HL-60/S4 treated with retinoic acid at 250 ng/mL for 4 days and 3 days (cell line): Measurements from ENCODE around the gene DAB2IP.

Source experiments
- in situ Hi-C: fragments of 300-500 bp; cut with MboI; formaldehyde crosslinking; loops from 2 replicates; pipeline ENCODE4 v1.7.0; 2022; ENCODE audit warnings: low sequenced_read_pairs

DAB2IP gene

DNA sequence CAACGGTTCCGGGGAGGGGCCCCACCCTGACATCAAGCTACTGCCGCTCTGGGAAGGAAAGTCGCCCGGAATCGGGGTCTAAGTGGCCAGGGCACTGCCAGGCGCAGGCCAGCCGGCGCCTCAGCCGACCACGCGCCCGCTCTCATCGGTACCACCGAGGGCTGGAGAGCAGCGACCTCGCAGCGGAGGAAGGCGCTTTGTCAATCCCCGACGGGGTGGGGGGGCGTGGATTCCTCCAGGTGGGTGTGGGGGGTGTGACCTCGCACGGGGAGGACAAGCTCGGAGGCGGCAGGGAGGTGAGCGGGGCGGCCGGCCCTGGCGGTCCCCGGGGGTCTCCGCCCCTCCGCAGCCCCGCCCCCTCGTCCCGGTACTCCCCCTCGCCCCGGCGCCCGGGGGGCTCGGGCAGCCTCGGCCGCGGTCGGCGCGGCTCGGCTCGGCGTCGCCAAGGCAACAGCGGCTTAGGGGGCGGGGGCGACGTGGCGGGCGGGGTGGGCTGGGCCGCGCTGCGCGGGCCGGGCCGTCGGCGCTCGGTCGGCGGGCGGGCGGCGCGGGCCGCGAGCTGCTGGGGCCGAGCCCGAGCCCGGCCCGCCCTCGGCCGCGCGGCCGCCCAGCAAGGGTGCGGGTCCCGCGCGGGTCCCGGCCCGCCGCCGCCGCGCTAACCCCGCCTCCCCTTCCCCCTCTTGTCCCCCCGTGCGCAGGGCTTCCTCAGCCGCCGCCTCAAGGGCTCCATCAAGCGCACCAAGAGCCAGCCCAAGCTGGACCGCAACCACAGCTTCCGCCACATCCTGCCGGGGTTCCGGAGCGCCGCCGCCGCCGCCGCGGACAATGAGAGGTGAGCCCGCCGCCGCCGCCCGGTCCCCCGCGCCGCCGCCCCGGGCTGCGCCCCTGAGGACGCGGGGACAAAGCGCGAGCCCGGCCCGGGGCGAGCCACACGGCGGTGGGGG is 47.5 kb downstream of the DAB2IP start:
- in situ Hi-C loops = loop anchor here (25.0 kb wide), 1 partner anchor 288 kb away; no protein-coding TSS in a partner anchor

DNA sequence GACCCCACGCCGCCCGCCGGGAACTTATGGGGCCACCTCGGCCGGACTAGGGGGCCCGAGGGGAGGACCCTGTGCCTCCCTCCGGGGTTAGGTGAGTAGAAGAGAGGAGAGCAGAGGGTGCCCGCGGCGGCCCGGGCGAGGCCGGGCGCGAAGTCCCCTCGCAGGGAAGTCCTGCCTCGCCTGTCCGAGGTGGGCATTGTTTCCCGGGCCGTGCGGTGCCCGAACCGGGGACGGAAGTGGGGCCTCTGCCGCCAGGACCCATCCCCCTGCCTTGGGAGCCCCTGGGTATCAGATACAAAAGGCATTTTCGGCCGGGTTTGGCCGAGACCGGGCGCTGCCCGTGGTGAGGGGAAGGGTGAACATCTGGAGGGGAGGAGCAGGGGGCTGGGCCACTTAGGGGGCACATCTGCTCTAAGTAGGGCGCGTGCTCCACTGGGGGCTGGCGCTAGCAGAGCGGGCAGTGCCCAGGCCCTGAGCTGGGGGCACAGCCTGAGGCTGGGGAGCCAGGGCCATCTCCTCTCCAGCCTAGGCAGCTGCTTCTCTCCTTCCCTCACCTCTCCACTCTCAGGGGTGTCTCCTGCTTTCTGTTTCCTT is 48.2 kb downstream of the DAB2IP start:
- in situ Hi-C loops = loop anchor here (25.0 kb wide), 1 partner anchor 288 kb away; no protein-coding TSS in a partner anchor

DNA sequence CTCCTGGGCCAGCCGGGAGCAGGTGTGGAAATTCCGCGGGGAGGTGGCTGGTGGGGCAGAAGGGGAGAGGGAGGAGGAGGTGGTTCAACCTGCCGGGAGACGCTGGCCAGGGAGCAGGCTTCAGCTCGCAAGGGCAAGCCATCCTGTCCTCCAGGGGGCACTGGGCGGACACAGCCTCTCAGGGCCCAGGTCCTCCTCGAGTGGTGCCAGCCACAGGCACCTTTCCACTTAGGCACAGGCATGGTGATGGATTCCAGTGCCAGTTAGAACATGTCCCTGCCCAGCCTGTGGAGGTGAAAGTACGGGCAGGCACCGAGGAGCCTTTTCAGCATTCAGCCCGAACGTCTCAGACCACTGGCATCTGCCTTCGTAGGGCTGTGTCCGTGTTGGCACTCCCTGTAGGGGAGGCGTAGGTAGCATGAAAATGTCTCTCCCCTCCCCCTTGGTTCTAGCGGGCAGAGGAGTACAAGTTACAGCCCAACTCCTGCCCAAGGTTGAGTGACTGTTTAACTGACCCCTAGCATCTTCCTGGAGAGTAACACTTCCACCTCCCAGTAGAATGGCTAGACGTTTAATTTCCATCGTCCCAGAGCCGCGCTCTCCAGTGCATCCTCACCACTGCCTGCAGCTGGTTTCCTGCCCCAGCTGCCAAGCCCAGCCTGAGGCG is 48.9 kb downstream of the DAB2IP start:
- in situ Hi-C loops = no loop called here

- in situ Hi-C loops = no loop called here
These were observed 49.5 kb downstream of the DAB2IP start for GRCh38 chr9:121700832-121701419.

DNA sequence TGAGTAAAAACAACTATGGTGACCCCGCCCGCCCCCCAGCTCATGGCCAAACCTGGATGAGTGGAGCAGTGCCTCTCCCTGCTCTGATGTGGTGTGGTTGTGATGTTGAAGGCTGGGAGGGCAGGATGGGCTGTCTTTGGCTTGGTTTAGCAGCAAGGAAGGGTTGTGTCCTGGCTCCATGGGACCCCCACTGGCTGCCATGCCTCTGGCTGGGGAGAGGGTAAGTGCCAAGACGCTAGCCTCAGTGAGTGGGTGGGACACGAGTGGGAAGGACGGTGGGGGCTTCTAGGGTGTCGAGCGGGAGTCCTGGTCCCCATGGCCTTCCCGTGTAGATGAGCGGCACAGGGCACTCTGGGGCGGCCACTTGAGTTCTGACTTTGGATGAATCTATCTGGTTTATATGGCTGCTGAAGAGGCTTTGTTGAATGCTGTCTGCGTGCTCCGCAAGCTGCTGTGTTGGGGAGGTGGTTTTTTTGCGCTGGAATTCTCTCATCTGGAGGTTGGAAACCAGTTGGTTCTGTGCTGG is 50.4 kb downstream of the DAB2IP start:
- in situ Hi-C loops = no loop called here

GRCh38 chr9:121703014-121703734 is 51.7 kb downstream of the DAB2IP start:
- in situ Hi-C loops = no loop called here

GRCh38 chr9:121704281-121704680 is 52.8 kb downstream of the DAB2IP start:
- in situ Hi-C loops = no loop called here

DNA sequence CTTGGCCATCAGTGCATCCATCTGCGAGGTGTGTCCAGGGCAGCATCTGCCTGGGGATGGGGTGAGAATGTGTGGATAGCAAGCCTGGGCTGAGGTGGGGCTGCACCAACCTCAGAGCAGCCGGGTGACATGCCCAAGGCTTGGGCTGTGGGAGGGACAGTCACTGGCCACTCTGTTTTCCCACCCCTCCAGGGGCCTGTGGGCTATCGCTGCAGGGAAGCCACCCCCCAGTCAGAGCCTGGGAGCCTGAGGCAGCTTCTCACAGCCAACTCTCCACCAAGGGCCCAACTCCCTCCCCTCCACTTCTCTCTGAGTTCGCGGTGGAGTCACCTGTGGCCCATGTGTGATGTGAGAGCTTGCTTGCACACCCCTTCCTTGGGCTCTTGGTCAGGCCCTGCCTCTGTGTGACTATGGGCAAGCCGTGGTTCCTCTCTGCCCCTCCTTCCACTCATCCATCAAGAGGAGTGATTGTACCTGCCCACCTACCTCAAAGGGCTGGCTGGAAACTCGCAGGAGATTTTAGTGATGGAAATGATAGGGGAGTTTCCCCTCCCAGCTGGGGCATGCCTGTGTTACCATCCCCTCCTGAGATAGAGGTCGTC is 54.8 kb downstream of the DAB2IP start:
- in situ Hi-C loops = no loop called here

GRCh38 chr9:121707477-121708424 is 56.3 kb downstream of the DAB2IP start:
- in situ Hi-C loops = no loop called here

- in situ Hi-C loops = no loop called here
These were observed 57.5 kb downstream of the DAB2IP start for GRCh38 chr9:121708768-121709488.

GRCh38 chr9:121709798-121710197 is 58.4 kb downstream of the DAB2IP start:
- in situ Hi-C loops = no loop called here

- in situ Hi-C loops = no loop called here
These were observed 59.8 kb downstream of the DAB2IP start for GRCh38 chr9:121711281-121711680.

- in situ Hi-C loops = no loop called here
These were observed 60.4 kb downstream of the DAB2IP start for GRCh38 chr9:121711797-121712196.

DNA sequence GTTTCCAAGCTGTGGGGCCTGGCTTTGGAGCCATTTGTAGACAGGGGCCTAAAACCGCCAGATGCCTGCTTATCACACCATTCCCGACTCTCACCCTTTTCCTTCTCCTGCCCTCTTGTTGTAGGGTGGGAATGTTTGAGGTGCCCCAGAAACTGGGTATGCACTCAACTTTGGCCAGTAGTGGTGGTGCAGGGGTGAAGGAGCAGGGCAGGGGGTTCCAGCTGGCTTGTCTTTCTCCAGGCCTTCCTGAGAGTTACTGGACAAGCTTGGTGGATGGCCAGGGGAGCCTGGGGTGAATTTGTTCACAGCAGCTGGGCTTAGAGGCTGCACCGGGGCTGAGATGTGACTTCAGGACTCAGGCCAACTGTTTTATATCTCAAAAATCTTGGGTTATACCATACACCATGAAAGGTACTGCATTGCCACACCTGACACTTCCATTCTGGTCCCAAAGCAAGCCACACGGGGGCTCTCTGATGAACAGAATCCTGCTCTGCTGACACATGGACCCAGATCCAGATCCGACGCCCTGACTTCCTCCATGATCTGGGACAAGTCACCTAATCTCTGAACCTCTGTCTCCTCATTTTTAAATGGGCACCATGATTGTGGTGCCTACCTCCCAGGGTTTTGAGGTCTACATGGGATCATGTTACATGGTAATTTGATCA is 62.1 kb downstream of the DAB2IP start:
- in situ Hi-C loops = no loop called here

- in situ Hi-C loops = no loop called here
These were observed 62.8 kb downstream of the DAB2IP start for GRCh38 chr9:121714075-121714705.

DNA sequence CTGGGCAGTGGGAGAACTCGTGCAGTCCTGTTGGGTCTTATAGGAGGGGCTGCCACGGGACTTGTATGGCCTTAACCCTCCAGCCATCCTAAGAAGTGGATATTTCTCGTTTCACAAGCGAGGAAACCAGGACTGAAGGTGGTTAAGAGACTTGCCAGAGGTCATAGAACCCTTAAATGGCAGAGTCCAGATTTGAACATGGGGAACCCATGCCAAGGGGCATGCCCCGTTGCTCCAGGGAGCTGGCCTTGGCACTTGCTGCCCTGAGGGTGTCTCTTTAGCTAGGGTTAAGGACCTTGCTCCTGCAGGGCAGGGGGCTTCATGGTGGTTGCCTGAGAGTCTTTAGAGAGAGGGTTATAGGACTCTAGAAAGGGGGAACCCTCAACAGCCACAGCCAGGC is 63.4 kb downstream of the DAB2IP start:
- in situ Hi-C loops = no loop called here
